ENCODE data around the gene METTL22.

- TF ChIP-seq EZH2 (IDR thresholded peaks at IDR 0.05; ENCODE audit: borderline replicate concordance, low read length) (no peak), CTCF (conservative IDR thresholded peaks at IDR 0.05 in 1 of 2, IDR thresholded peaks at IDR 0.05 in 1 of 2; ENCODE audit: extremely low read depth in 1 of 2, insufficient read depth in 1 of 2, low read depth in 1 of 2, low read length in 2 of 2) (no peak)
Measured at GRCh38 chr16:8645831-8646230, 24.3 kb downstream of the METTL22 start.
